Measurements from ENCODE around the gene ESYT2. TPM values are rescaled to one million over a fixed set of nuclear protein-coding genes. Genes with fewer than 3 reads are reported as not detected.

The ESYT2 gene
- total and polyA plus RNA-seq, 4 donors, result 16.4 to 83.0 (median 58.0) TPM

DNA sequence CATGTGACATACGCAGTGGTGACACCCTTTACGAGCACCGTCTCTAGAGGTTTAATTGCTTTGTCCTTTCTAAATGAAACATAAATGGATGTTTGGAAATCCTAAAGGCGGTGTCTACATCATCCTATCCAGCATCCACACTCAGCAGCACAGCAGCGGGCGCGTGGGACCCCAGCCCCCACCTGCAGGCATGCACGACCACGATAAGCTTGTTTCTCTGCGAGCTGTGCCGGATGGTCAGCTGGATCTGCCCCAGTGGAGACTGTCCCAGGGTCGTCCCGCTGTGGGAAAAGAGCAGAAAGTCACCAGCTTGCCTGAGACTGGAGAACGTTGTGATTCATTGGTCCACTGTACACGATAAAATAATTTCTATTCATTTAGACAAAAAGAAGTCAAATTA, 90.5 kb downstream of the ESYT2 start:
- Histone ChIP-seq H3K36me3 (ENCODE audit: control insufficient read depth in 4 of 4, insufficient read depth in 4 of 4, low read length in 4 of 4) (peaks cover 14 to 51% (median 36%) of the 10 kb centered on the region in 4 donors), H3K9me3 (ENCODE audit: control insufficient read depth in 4 of 4, insufficient read depth in 3 of 4, low read length in 3 of 4) (no peaks in the 10 kb centered on the region), H3K27ac (ENCODE audit: low read depth in 1 of 2, low read length in 1 of 2) (no peak overlapping the region), H3K9ac (ENCODE audit: insufficient read depth in 1 of 2, low read length in 2 of 2) (no peak overlapping the region), H3K4me1 (ENCODE audit: control insufficient read depth in 5 of 5, insufficient read depth in 5 of 5, low read length in 5 of 5) (peaks cover 0 to 1% (median 0%) of the 10 kb centered on the region in 5 donors), H3K4me3 (no peak overlapping the region), H3K27me3 (ENCODE audit: control insufficient read depth in 3 of 3, insufficient read depth in 3 of 3, low read length in 2 of 3) (no peaks in the 10 kb centered on the region)
- no peak for TF ChIP-seq CTCF (IDR thresholded peaks at IDR 0.05; ENCODE audit: control extremely low read depth, extremely low read depth)
- ATAC-seq (ENCODE audit: insufficient read depth, low FRiP score), result no peak
- DNase-seq, result no peak
- 95 to 96% methylated on average over 15 of the region's 15 CpGs for WGBS, 2 donors

DNA sequence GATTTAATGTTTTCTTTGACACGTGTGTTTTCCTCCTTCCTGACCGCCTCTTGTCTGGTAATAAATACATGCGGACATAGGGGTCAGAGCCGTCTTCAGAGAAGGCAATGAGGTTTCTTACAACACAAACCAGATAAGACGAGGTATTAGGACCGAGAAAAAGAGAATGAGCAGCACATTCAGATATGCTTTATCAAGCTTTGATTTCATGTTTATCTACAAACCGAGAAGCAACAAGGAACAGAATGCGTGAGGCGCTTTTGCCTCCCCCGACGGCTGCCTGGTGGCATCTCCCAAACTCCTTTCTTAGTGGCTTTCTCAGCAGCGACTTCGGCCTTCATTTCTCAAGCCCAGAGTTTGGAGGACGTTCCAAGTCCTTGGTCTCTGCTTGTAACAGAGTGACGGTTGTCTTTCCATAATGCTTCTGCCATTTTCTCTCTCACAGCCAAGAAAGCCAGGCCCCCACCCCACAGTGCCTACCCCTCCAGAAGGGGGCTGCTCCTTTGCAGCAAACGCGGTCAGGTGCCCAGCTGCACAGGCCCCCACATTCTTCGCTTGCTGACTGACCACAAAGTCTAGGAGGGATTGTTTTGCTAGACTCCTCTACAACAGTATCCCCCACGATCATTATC, 92.1 kb downstream of the ESYT2 start:
- peaks cover 0 to 1% (median 0%) of the 10 kb centered on the region in 5 donors for H3K4me1 ChIP-seq (ENCODE audit: control insufficient read depth in 5 of 5, insufficient read depth in 5 of 5, low read length in 5 of 5)
- no peak overlapping the region for H3K9ac ChIP-seq (ENCODE audit: insufficient read depth in 1 of 2, low read length in 2 of 2)
- no peaks in the 10 kb centered on the region for H3K9me3 ChIP-seq (ENCODE audit: control insufficient read depth in 4 of 4, insufficient read depth in 3 of 4, low read length in 3 of 4)
- no peaks in the 10 kb centered on the region for H3K27me3 ChIP-seq (ENCODE audit: control insufficient read depth in 3 of 3, insufficient read depth in 3 of 3, low read length in 2 of 3)
- no peak for TF ChIP-seq CTCF (IDR thresholded peaks at IDR 0.05; ENCODE audit: control extremely low read depth, extremely low read depth)
- 93% methylated on average over 19 of the region's 19 CpGs for WGBS, 2 donors
- no peak for ATAC-seq (ENCODE audit: insufficient read depth, low FRiP score)
- H3K36me3 ChIP-seq (ENCODE audit: control insufficient read depth in 4 of 4, insufficient read depth in 4 of 4, low read length in 4 of 4), result peaks cover 14 to 53% (median 34%) of the 10 kb centered on the region in 4 donors
- no peak overlapping the region for H3K4me3 ChIP-seq
- DNase-seq, result no peak
- no peak overlapping the region for H3K27ac ChIP-seq (ENCODE audit: low read depth in 1 of 2, low read length in 1 of 2)

- TF ChIP-seq CTCF (IDR thresholded peaks at IDR 0.05; ENCODE audit: control extremely low read depth, extremely low read depth), result no peak
- Histone ChIP-seq H3K4me3 (no peak overlapping the region), H3K9me3 (ENCODE audit: control insufficient read depth in 4 of 4, insufficient read depth in 3 of 4, low read length in 3 of 4) (no peaks in the 10 kb centered on the region), H3K27me3 (ENCODE audit: control insufficient read depth in 3 of 3, insufficient read depth in 3 of 3, low read length in 2 of 3) (no peaks in the 10 kb centered on the region), H3K9ac (ENCODE audit: insufficient read depth in 1 of 2, low read length in 2 of 2) (no peak overlapping the region), H3K27ac (ENCODE audit: low read depth in 1 of 2, low read length in 1 of 2) (no peak overlapping the region), H3K36me3 (ENCODE audit: control insufficient read depth in 4 of 4, insufficient read depth in 4 of 4, low read length in 4 of 4) (peaks cover 14 to 50% (median 26%) of the 10 kb centered on the region in 4 donors), H3K4me1 (ENCODE audit: control insufficient read depth in 5 of 5, insufficient read depth in 5 of 5, low read length in 5 of 5) (peaks cover 0 to 1% (median 0%) of the 10 kb centered on the region in 5 donors)
- ATAC-seq (ENCODE audit: insufficient read depth, low FRiP score) (no peak), DNase-seq (no peak)
- WGBS, 2 donors, result 96 to 98% methylated on average over 12 of the region's 12 CpGs
Observed at GRCh38 chr7:158735935-158736334, 93.4 kb downstream of the ESYT2 start.

DNA sequence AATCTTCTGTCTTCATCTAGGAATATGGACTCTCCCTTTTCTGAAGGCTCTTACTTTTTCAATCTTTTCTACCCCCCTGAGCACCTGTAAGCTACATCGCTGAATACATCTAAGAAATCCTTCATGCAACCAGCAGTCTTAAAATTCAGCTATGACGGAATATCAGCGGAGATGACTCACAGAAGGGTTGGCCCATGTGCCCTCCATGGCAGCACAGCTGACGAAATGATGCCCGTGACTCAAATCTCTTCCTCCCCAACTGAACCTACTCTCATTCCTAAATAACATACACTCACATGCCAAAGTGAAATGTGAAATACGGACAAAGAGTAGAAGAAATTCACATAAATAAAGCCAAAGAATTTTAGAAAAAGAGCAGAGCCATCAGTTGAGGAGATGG, 94.4 kb downstream of the ESYT2 start:
- Histone ChIP-seq H3K27ac (ENCODE audit: low read depth in 1 of 2, low read length in 1 of 2) (no peak overlapping the region), H3K27me3 (ENCODE audit: control insufficient read depth in 3 of 3, insufficient read depth in 3 of 3, low read length in 2 of 3) (no peaks in the 10 kb centered on the region), H3K4me3 (no peak overlapping the region), H3K4me1 (ENCODE audit: control insufficient read depth in 5 of 5, insufficient read depth in 5 of 5, low read length in 5 of 5) (peaks cover 0 to 2% (median 0%) of the 10 kb centered on the region in 5 donors), H3K9me3 (ENCODE audit: control insufficient read depth in 4 of 4, insufficient read depth in 3 of 4, low read length in 3 of 4) (no peaks in the 10 kb centered on the region), H3K9ac (ENCODE audit: insufficient read depth in 1 of 2, low read length in 2 of 2) (no peak overlapping the region), H3K36me3 (ENCODE audit: control insufficient read depth in 4 of 4, insufficient read depth in 4 of 4, low read length in 4 of 4) (peaks cover 9 to 39% (median 22%) of the 10 kb centered on the region in 4 donors)
- ATAC-seq (ENCODE audit: insufficient read depth, low FRiP score) (no peak), DNase-seq (no peak)
- TF ChIP-seq CTCF (IDR thresholded peaks at IDR 0.05; ENCODE audit: control extremely low read depth, extremely low read depth), result no peak
- 84 to 91% methylated on average over 6 of the region's 6 CpGs for WGBS, 2 donors

Data from lung (tissue), 12 donors.